Neural crest cell (in vitro differentiated cells): Measurements from ENCODE around the gene GPBP1. TPM values are rescaled to one million over a fixed set of nuclear protein-coding genes. Genes with fewer than 3 reads are reported as not detected.

Experiments
- DNase-seq: peaks from one replicate; pipeline ENCODE4 v3.0.0; 2021; ENCODE audit warnings: low read depth, mixed read lengths, low spot score
- H3K27ac Mint-ChIP-seq: one replicate; pipeline ENCODE4 v1.8.0; 2021; ENCODE audit warnings: mild to moderate bottlenecking, mixed read lengths; ENCODE audit not compliant: unreplicated experiment
- H3K27me3 Mint-ChIP-seq: 2 replicates; pipeline ENCODE4 v1.8.0; 2021; ENCODE audit warnings: low read depth, mild to moderate bottlenecking, mixed read lengths
- H3K36me3 Mint-ChIP-seq: 2 replicates; pipeline ENCODE4 v1.8.0; 2021; ENCODE audit warnings: low read depth, mild to moderate bottlenecking, mixed read lengths
- H3K4me1 Mint-ChIP-seq: 2 replicates; pipeline ENCODE4 v1.8.0; 2021; ENCODE audit warnings: mixed read lengths
- H3K4me3 Mint-ChIP-seq: one replicate; pipeline ENCODE4 v1.8.0; 2021; ENCODE audit warnings: mild to moderate bottlenecking, mixed read lengths
- H3K9me3 Mint-ChIP-seq: 2 replicates; pipeline ENCODE4 v1.8.0; 2021; ENCODE audit warnings: mixed read lengths
- CTCF ChIP-seq: fragments of 200-600 bp; sonication (generic); conservative IDR thresholded peaks from 2 replicates; pipeline ENCODE4 v1.5.0; 2021; ENCODE audit warnings: antibody characterized with exemption, mild to moderate bottlenecking
- total RNA-seq: library from RNA; stranded (reverse); gene quantifications from 2 replicates; pipeline ENCODE4 v1.2.1, GENCODE V29; 2021

GPBP1 gene
- total RNA-seq, 1 donor from 2014 or later = 99.6 TPM

DNA sequence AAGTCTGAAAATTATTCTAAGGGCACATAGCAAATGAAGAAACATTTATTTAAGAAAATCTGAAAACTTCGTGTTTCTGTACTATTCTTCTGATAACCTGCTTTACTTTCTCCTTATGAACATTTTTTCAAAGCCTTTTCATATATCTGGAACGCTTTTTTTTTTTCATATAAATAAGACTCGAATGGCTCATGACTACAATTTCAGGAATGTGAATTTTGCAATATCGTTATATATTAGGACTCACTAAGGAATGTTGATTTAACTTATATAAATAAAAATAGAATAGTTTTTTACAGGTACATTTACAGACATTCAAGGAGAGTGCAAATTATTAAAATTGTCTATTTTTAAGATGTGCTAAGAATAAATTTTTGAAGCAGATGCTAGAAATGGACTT, 42.9 kb downstream of the GPBP1 start:
- no peak overlapping the region for H3K4me3 Mint-ChIP-seq
- TF ChIP-seq CTCF = no peak
- H3K36me3 Mint-ChIP-seq = peaks cover 9% of the 10 kb centered on the region
- H3K27me3 Mint-ChIP-seq = no peaks in the 10 kb centered on the region
- no peaks in the 10 kb centered on the region for H3K9me3 Mint-ChIP-seq
- H3K4me1 Mint-ChIP-seq = peaks cover 7% of the 10 kb centered on the region
- DNase-seq = no peak
- H3K27ac Mint-ChIP-seq = no peak overlapping the region

DNA sequence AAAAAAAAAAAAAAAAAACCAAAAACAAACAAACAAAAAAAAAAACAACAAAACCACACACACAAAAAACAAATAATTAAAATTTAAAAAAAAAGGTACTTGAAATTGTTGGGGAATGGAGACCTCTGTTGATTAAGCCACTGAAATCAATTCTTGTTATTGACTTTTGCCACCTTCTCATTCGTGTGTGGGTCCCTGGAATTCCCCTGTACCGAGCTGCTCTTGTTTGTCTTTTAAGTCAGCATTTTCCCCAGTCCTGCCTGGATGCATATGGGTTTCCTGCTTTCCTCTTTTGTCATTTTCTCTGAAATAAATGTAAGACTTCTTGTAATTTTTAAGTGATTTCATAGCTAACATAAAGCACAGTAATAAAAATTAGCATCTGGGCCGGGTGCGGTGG, 45.5 kb downstream of the GPBP1 start:
- Mint-ChIP-seq H3K27me3 (no peaks in the 10 kb centered on the region), H3K27ac (peak overlapping the region; percentile 35)

GRCh38 chr5:57221049-57221568, 47.2 kb downstream of the GPBP1 start:
- Mint-ChIP-seq H3K9me3 (no peaks in the 10 kb centered on the region), H3K36me3 (peaks cover 4% of the 10 kb centered on the region), H3K4me1 (peaks cover 7% of the 10 kb centered on the region), H3K27ac (no peak overlapping the region), H3K4me3 (no peak overlapping the region), H3K27me3 (no peaks in the 10 kb centered on the region)
- TF ChIP-seq CTCF = peak; percentile 94
- peak; percentile 34 for DNase-seq

More for the DNA sequence above, 45.5 kb downstream of the GPBP1 start:
- H3K4me1 Mint-ChIP-seq = peaks cover 7% of the 10 kb centered on the region
- H3K4me3 Mint-ChIP-seq = no peak overlapping the region
- H3K36me3 Mint-ChIP-seq = peaks cover 9% of the 10 kb centered on the region
- no peak for TF ChIP-seq CTCF
- no peaks in the 10 kb centered on the region for H3K9me3 Mint-ChIP-seq
- DNase-seq = no peak

GRCh38 chr5:57225553-57225952, 51.7 kb downstream of the GPBP1 start:
- no peaks in the 10 kb centered on the region for H3K9me3 Mint-ChIP-seq
- H3K27ac Mint-ChIP-seq = no peak overlapping the region
- TF ChIP-seq CTCF = no peak
- no peak overlapping the region for H3K4me3 Mint-ChIP-seq
- no peaks in the 10 kb centered on the region for H3K27me3 Mint-ChIP-seq
- H3K4me1 Mint-ChIP-seq = peaks cover 7% of the 10 kb centered on the region
- DNase-seq = no peak
- peaks cover 8% of the 10 kb centered on the region for H3K36me3 Mint-ChIP-seq

- H3K36me3 Mint-ChIP-seq = peaks cover 33% of the 10 kb centered on the region
- no peak for TF ChIP-seq CTCF
- peaks cover 2% of the 10 kb centered on the region for H3K9me3 Mint-ChIP-seq
- no peaks in the 10 kb centered on the region for H3K4me1 Mint-ChIP-seq
- no peaks in the 10 kb centered on the region for H3K27me3 Mint-ChIP-seq
- no peak overlapping the region for H3K27ac Mint-ChIP-seq
- no peak overlapping the region for H3K4me3 Mint-ChIP-seq
- no peak for DNase-seq
Observed at GRCh38 chr5:57229313-57229712, 55.5 kb downstream of the GPBP1 start.
